ENCODE results near the gene SLC7A8. TPM values are rescaled to one million over a fixed set of nuclear protein-coding genes. Genes with fewer than 3 reads are reported as not detected.

SLC7A8 gene
- total and polyA plus RNA-seq, 2 donors (not counting 1 experiment from before 2014, with no cell fraction given) = 0.25 to 1.1 TPM

DNA sequence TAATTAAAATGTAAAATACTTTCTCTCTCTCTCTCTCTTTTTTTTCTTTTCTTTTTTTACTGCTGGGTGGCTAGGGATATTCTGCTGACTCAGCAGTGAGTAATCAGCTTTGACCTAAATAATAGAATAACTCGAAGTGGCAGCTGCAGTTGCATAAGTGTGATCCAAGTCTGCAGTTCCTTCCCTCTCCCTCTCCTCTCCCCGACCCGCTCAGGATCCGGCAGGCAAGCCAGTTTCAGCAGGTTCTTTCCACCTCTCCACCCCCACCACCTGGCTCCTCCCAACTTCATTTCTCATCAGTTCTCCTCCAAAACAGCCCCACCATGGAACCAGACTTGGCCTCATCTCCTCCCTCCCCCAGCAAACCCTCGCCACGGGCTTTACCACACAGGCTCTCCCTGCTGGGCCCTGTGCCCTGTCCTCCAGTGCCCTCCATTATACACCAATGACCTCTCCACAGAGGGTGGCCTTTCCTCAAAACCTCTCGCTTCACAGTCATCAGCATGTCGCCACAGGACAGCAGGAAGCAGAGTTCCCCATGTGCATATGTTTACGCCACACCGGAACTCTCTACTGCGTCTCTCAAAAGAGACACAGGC lies 22.4 kb downstream of the SLC7A8 start:
- H3K4me1 ChIP-seq (ENCODE audit: control insufficient read depth in 2 of 2, insufficient read depth in 2 of 2, low read length in 2 of 2) = no peaks in the 10 kb centered on the region
- no peaks in the 10 kb centered on the region for H4K20me1 ChIP-seq (ENCODE audit: control insufficient read depth, insufficient read depth, low read length, poor library complexity, severe bottlenecking)
- ChIA-PET CTCF (no interaction called here), POLR2A (interaction anchor here (0.6 kb wide), 1 partner anchor 75 kb away, joined by 3 read pairs; no protein-coding TSS in a partner anchor)
- no peak overlapping the region for H3K4me2 ChIP-seq (replicated peaks; ENCODE audit: low read depth, low read length, poor library complexity, severe bottlenecking)
- WGBS (ENCODE audit: insufficient coverage) = 40% methylated on average over 6 of the region's 11 CpGs
- Mint-ChIP-seq H3K27me3 (peaks cover 8% of the 10 kb centered on the region), H3K9me3 (ENCODE audit: insufficient read depth) (no peaks in the 10 kb centered on the region), H3K27ac (no peak overlapping the region), H3K4me3 (no peak overlapping the region), H3K4me1 (no peaks in the 10 kb centered on the region)
- no peaks in the 10 kb centered on the region for H3K9me3 ChIP-seq (ENCODE audit: control extremely low read depth in 1 of 3, control insufficient read depth in 2 of 3, insufficient read depth in 1 of 3, low read length in 2 of 3)
- no peak overlapping the region for H3K9ac ChIP-seq (ENCODE audit: low read length)
- ATAC-seq (ENCODE audit: low read depth) (no peak), DNase-seq (no peak)
- TF ChIP-seq, protein P1, sequence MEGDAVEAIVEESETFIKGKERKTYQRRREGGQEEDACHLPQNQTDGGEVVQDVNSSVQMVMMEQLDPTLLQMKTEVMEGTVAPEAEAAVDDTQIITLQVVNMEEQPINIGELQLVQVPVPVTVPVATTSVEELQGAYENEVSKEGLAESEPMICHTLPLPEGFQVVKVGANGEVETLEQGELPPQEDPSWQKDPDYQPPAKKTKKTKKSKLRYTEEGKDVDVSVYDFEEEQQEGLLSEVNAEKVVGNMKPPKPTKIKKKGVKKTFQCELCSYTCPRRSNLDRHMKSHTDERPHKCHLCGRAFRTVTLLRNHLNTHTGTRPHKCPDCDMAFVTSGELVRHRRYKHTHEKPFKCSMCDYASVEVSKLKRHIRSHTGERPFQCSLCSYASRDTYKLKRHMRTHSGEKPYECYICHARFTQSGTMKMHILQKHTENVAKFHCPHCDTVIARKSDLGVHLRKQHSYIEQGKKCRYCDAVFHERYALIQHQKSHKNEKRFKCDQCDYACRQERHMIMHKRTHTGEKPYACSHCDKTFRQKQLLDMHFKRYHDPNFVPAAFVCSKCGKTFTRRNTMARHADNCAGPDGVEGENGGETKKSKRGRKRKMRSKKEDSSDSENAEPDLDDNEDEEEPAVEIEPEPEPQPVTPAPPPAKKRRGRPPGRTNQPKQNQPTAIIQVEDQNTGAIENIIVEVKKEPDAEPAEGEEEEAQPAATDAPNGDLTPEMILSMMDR (IDR thresholded peaks at IDR 0.05) = no peak
- no peak for TF ChIP-seq EZH2 (IDR thresholded peaks at IDR 0.05; ENCODE audit: borderline replicate concordance, insufficient read depth, low read depth, low read length, poor library complexity, severe bottlenecking)
- intact Hi-C loops (cut with micrococcal nuclease) = no loop called here
- H2AFZ ChIP-seq (ENCODE audit: insufficient read depth, low read depth, low read length, poor library complexity, severe bottlenecking) = no peak overlapping the region
- H3K27ac ChIP-seq (ENCODE audit: low read length in 2 of 2) = no peak overlapping the region
- H3K27me3 ChIP-seq (replicated peaks in 1 of 4; ENCODE audit: control extremely low read depth in 1 of 4, control insufficient read depth in 3 of 4, insufficient read depth in 4 of 4, low read length in 3 of 4) = no peaks in the 10 kb centered on the region
- H3K79me2 ChIP-seq (ENCODE audit: control insufficient read depth, insufficient read depth, low read length) = no peaks in the 10 kb centered on the region
- no peak overlapping the region for H3K4me3 ChIP-seq (ENCODE audit: control extremely low read depth in 1 of 5, extremely low read depth in 1 of 5, insufficient read depth in 1 of 5, low read depth in 2 of 5, low read length in 4 of 5)
- no peaks in the 10 kb centered on the region for H3K36me3 ChIP-seq (replicated peaks in 1 of 2; ENCODE audit: control extremely low read depth in 1 of 2, control insufficient read depth in 1 of 2, extremely low read depth in 1 of 2, insufficient read depth in 2 of 2, low read length in 1 of 2)

DNA sequence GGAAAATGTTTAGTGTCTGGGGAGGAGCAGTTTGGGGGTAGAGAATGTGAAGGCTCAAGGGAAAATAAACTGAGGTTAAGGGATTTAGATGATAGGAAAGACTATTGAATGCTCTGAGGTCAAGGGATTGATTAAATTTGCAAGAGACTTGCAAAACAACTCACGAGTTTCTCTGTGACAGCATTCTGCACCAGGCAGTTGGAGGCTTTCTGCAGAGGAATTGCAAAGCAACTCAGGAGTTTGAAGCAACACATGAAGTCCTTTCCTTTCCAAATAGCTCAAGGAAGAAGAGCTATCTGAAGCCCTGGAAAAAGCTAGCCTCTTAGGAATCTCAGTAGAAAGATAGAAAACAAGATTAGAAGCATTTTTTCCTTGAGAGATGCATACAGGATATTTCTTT lies 23.9 kb downstream of the SLC7A8 start:
- Histone ChIP-seq H3K9ac (ENCODE audit: low read length) (no peak overlapping the region), H2AFZ (ENCODE audit: insufficient read depth, low read depth, low read length, poor library complexity, severe bottlenecking) (no peak overlapping the region), H3K79me2 (ENCODE audit: control insufficient read depth, insufficient read depth, low read length) (no peaks in the 10 kb centered on the region), H3K4me1 (ENCODE audit: control insufficient read depth in 2 of 2, insufficient read depth in 2 of 2, low read length in 2 of 2) (no peaks in the 10 kb centered on the region), H3K9me3 (ENCODE audit: control extremely low read depth in 1 of 3, control insufficient read depth in 2 of 3, insufficient read depth in 1 of 3, low read length in 2 of 3) (no peaks in the 10 kb centered on the region), H3K27ac (ENCODE audit: low read length in 2 of 2) (no peak overlapping the region), H4K20me1 (ENCODE audit: control insufficient read depth, insufficient read depth, low read length, poor library complexity, severe bottlenecking) (no peaks in the 10 kb centered on the region), H3K27me3 (replicated peaks in 1 of 4; ENCODE audit: control extremely low read depth in 1 of 4, control insufficient read depth in 3 of 4, insufficient read depth in 4 of 4, low read length in 3 of 4) (no peaks in the 10 kb centered on the region), H3K36me3 (replicated peaks in 1 of 2; ENCODE audit: control extremely low read depth in 1 of 2, control insufficient read depth in 1 of 2, extremely low read depth in 1 of 2, insufficient read depth in 2 of 2, low read length in 1 of 2) (no peaks in the 10 kb centered on the region), H3K4me3 (ENCODE audit: control extremely low read depth in 1 of 5, extremely low read depth in 1 of 5, insufficient read depth in 1 of 5, low read depth in 2 of 5, low read length in 4 of 5) (no peak overlapping the region), H3K4me2 (replicated peaks; ENCODE audit: low read depth, low read length, poor library complexity, severe bottlenecking) (no peak overlapping the region)
- ATAC-seq (ENCODE audit: low read depth) (no peak), DNase-seq (no peak)
- intact Hi-C loops (cut with micrococcal nuclease) = no loop called here
- TF ChIP-seq, protein P1 (IDR thresholded peaks at IDR 0.05) = no peak
- no peak for TF ChIP-seq EZH2 (IDR thresholded peaks at IDR 0.05; ENCODE audit: borderline replicate concordance, insufficient read depth, low read depth, low read length, poor library complexity, severe bottlenecking)
- H3K9me3 Mint-ChIP-seq (ENCODE audit: insufficient read depth) = no peaks in the 10 kb centered on the region
- H3K27me3 Mint-ChIP-seq = peaks cover 12% of the 10 kb centered on the region
- 63% methylated on average over 1 of the region's 1 CpG for WGBS (ENCODE audit: insufficient coverage)
- ChIA-PET POLR2A (interaction anchor here (0.6 kb wide), 1 partner anchor 184 kb away, joined by 9 read pairs; no protein-coding TSS in a partner anchor), CTCF (interaction anchor here (1.5 kb wide), 1 partner anchor 39 kb away, joined by 3 read pairs; no protein-coding TSS in a partner anchor)
- H3K27ac Mint-ChIP-seq = no peak overlapping the region
- no peak overlapping the region for H3K4me3 Mint-ChIP-seq
- no peaks in the 10 kb centered on the region for H3K4me1 Mint-ChIP-seq

All from B cell (primary cell).